K562 (cell line): ENCODE results near the gene CTNNA3. TPM values are rescaled to one million over a fixed set of nuclear protein-coding genes. Genes with fewer than 3 reads are reported as not detected.

Experiments
- ATAC-seq: fragments of 200-7000 bp; cut with Tn5 transposase; 3 replicates; pipeline ENCODE4 v1.9.1; 2020; ENCODE audit warnings: moderate library complexity
- BruUV-seq: library from RNA; stranded (reverse); fragments of 400-500 nt; replicated peaks from 2 replicates; lab custom pipeline; 2021; lab: Mats Ljungman, UMichigan
- CTCF ChIA-PET: fragments of 300-600 bp; formaldehyde crosslinking; extraction: SDS; loops from one replicate; lab custom pipeline; 2021; ENCODE audit warnings: low intra/inter-chr PET ratio; lab: Yijun Ruan, JAX
- POLR2A ChIA-PET: fragments of 300-600, 350-650 bp; sonication (Branson Sonifier 250); formaldehyde crosslinking; extraction: SDS; loops from one replicate; lab custom pipeline; 2021; ENCODE audit warnings: antibody characterized with exemption, inconsistent platforms; lab: Yijun Ruan, JAX
- DNase-seq, 4 experiments: peaks; one replicate each; pipeline versions ENCODE4 v3.0.0 to v3.0.0-alpha.2; 2011 to 2018; ENCODE audit warnings: low spot score in 3 of 4, mixed read lengths in 3 of 4; ENCODE audit errors: extremely low read depth in 1 of 4
- FAIRE-seq: peaks from 2 replicates; lab custom pipeline; 2011; peaks lifted over from hg19 to GRCh38; lab: Jason Lieb, UNC
- H2AFZ ChIP-seq: 2 replicates; pipeline ENCODE4 v1.6.0; 2011; ENCODE audit warnings: low read depth, low read length, control low read depth, inconsistent platforms
- H3K27ac ChIP-seq: fragments of 200-600 bp; 3 replicates; pipeline ENCODE4 v1.8.0; 2011; ENCODE audit warnings: low read depth, mild to moderate bottlenecking, control low read depth, inconsistent platforms, low read length, moderate library complexity, mixed read lengths; ENCODE audit errors: extremely low read depth
- H3K27me3 ChIP-seq, 2 experiments: fragments of 300-600 bp in 1 of 2; 2 replicates in 1 of 2; 3 replicates in 1 of 2; pipeline versions ENCODE4 v1.6.0 to v1.8.0; 2011; ENCODE audit warnings: inconsistent platforms in 2 of 2, low read length in 2 of 2, mild to moderate bottlenecking in 1 of 2, mixed read lengths in 1 of 2, moderate library complexity in 1 of 2; ENCODE audit not compliant: control insufficient read depth in 2 of 2, insufficient read depth in 2 of 2
- H3K36me3 ChIP-seq: fragments of 300-600 bp; 3 replicates; pipeline ENCODE4 v1.8.0; 2011; ENCODE audit warnings: mild to moderate bottlenecking, low read length, inconsistent platforms; ENCODE audit not compliant: control insufficient read depth, insufficient read depth
- H3K4me1 ChIP-seq, 2 experiments: fragments of 200-600 bp in 1 of 2; replicated peaks in 1 of 2; 2 replicates in 1 of 2; 3 replicates in 1 of 2; pipeline versions ENCODE4 v1.5.1 to v1.8.0; 2011; ENCODE audit warnings: inconsistent platforms in 2 of 2, low read length in 2 of 2, mild to moderate bottlenecking in 1 of 2, mixed read lengths in 1 of 2, moderate library complexity in 1 of 2; ENCODE audit not compliant: control insufficient read depth in 2 of 2, insufficient read depth in 2 of 2
- H3K4me2 ChIP-seq: 2 replicates; pipeline ENCODE4 v1.6.1; 2011; ENCODE audit warnings: low read length, control low read depth, inconsistent platforms, mixed read lengths; ENCODE audit not compliant: insufficient read depth
- H3K4me3 ChIP-seq: fragments of 200-600 bp; sonication (generic), shearing (Covaris generic); 2 replicates; pipeline ENCODE4 v1.5.1; 2016; ENCODE audit warnings: control low read depth, inconsistent platforms
- H3K79me2 ChIP-seq: fragments of 200-600 bp; 3 replicates; pipeline ENCODE4 v1.8.0; 2011; ENCODE audit warnings: low read length, inconsistent platforms; ENCODE audit not compliant: control insufficient read depth, insufficient read depth
- H3K9ac ChIP-seq, 2 experiments: 2 replicates each; pipeline versions ENCODE4 v1.6.0 to v1.6.1; 2011; ENCODE audit warnings: low read depth in 2 of 2, low read length in 2 of 2, control low read depth in 1 of 2, inconsistent platforms in 1 of 2, mild to moderate bottlenecking in 1 of 2, mixed read lengths in 1 of 2; ENCODE audit not compliant: insufficient read depth in 1 of 2
- H3K9me1 ChIP-seq: one replicate; pipeline ENCODE4 v1.6.0; 2011; ENCODE audit warnings: inconsistent platforms, mild to moderate bottlenecking, low read length, moderate library complexity; ENCODE audit not compliant: control insufficient read depth, insufficient read depth
- H3K9me3 ChIP-seq: replicated peaks from 2 replicates; pipeline ENCODE4 v1.5.1; 2011; ENCODE audit warnings: low read depth, low read length, inconsistent platforms; ENCODE audit not compliant: control insufficient read depth, insufficient read depth
- H4K20me1 ChIP-seq: replicated peaks from 2 replicates; pipeline ENCODE4 v1.6.1; 2011; ENCODE audit warnings: low read length, inconsistent platforms, mixed read lengths; ENCODE audit not compliant: control insufficient read depth, insufficient read depth
- ELK3 ChIP-seq: fragments of 450-650 bp; formaldehyde crosslinking; IDR thresholded peaks from 2 replicates; pipeline ENCODE4 v1.4.0; 2020; ENCODE audit warnings: mild to moderate bottlenecking
- HOXB6 ChIP-seq: fragments of 250-450 bp; sonication (Bioruptor Pico); IDR thresholded peaks from 2 replicates; pipeline ENCODE4 v1.5.1; 2022; ENCODE audit warnings: mild to moderate bottlenecking, borderline replicate concordance
- KLF16 ChIP-seq: IDR thresholded peaks from 2 replicates; pipeline ENCODE4 v1.6.1; 2016; ENCODE audit warnings: antibody characterized with exemption
- MXI1 ChIP-seq: IDR thresholded peaks from 2 replicates; pipeline ENCODE4 v1.6.1; 2011; ENCODE audit warnings: low read depth, mild to moderate bottlenecking, improper control_type of control experiment, low read length
- NFE2 ChIP-seq: IDR thresholded peaks from 2 replicates; pipeline ENCODE4 v1.6.1; 2014; ENCODE audit warnings: antibody characterized with exemption, low read depth
- NUFIP1 ChIP-seq: fragments of 450-650 bp; IDR thresholded peaks from 2 replicates; pipeline ENCODE4 v1.6.1; 2018; ENCODE audit not compliant: partially characterized antibody
- POLR2B ChIP-seq: fragments of 450-650 bp; IDR thresholded peaks from 2 replicates; pipeline ENCODE4 v1.6.1; 2018; ENCODE audit warnings: low read depth; ENCODE audit not compliant: partially characterized antibody
- RB1 ChIP-seq: fragments of 450-650 bp; IDR thresholded peaks from 2 replicates; pipeline ENCODE4 v1.6.1; 2017; ENCODE audit warnings: low read depth, mild to moderate bottlenecking
- RFX7 ChIP-seq: fragments of 250-450 bp; sonication (Bioruptor Pico); IDR thresholded peaks from 2 replicates; pipeline ENCODE4 v1.5.1; 2021; ENCODE audit warnings: mild to moderate bottlenecking
- SNIP1 ChIP-seq: fragments of 450-650 bp; IDR thresholded peaks from 2 replicates; pipeline ENCODE4 v1.7.1; 2017; ENCODE audit warnings: low read depth, mild to moderate bottlenecking
- TAF1 ChIP-seq: IDR thresholded peaks from 2 replicates; pipeline ENCODE4 v1.6.1; 2011; ENCODE audit warnings: mild to moderate bottlenecking, low read length, moderate library complexity; ENCODE audit not compliant: insufficient read depth, control insufficient read depth, severe bottlenecking; ENCODE audit errors: extremely low read depth
- XRCC5 ChIP-seq: fragments of 200-400 bp; formaldehyde crosslinking; IDR thresholded peaks from 2 replicates; pipeline ENCODE4 v1.6.1; 2017; ENCODE audit warnings: low read depth, mild to moderate bottlenecking, low read length
- ZNF584 ChIP-seq: fragments of 200-800 bp; sonication (Bioruptor generic); IDR thresholded peaks from 2 replicates; pipeline ENCODE4 v1.6.1; 2016; ENCODE audit warnings: low read depth, mild to moderate bottlenecking, missing genetic modification characterization, missing compliant biosample characterization
- ZNF655 ChIP-seq: fragments of 250-450 bp; sonication (Bioruptor Pico); IDR thresholded peaks from 2 replicates; pipeline ENCODE4 v1.5.0; 2021
- WGBS: fragments of 100-300 bp; shearing (Covaris generic); methylation state at CpG from one replicate; pipeline ENCODE4 v1.1.6; 2016; ENCODE audit warnings: low coverage, mixed read lengths; ENCODE audit not compliant: insufficient coverage; ENCODE audit errors: missing lambda C conversion rate; 5-methylcytosine and 5-hydroxymethylcytosine counted together
- in situ Hi-C: fragments of 300-500 bp; cut with MboI; formaldehyde crosslinking; loops from 4 replicates; pipeline ENCODE4 v1.15.0; 2018; ENCODE audit warnings: inconsistent platforms, mixed read lengths
- intact Hi-C: fragments of 100-400 bp; cut with micrococcal nuclease; formaldehyde crosslinking; loops from 2 replicates; pipeline ENCODE4 v1.14.2; 2022
- polyA plus RNA-seq, 8 experiments: library from polyadenylated mRNA; depleted of rRNA in 4 of 8; stranded (reverse) in 5 of 8; unstranded in 3 of 8; fragments of >200 nt; fragmentation: Nextera tagmentation in 2 of 8; fragmentation: Illumina TruSeq in 1 of 8; extraction: Ambion mirVana in 2 of 8; extraction: Trizol in 1 of 8; gene quantifications; 2 replicates each; pipeline versions ENCODE4 v1.2.1 to v1.2.3, GENCODE V29; 2011 to 2014; ENCODE audit warnings: inconsistent platforms in 1 of 8, missing spikeins in 1 of 8
- total RNA-seq, 7 experiments: library from RNA; depleted of rRNA in 6 of 7; stranded (reverse); fragments of >200 nt in 6 of 7; fragmentation: Illumina TruSeq in 2 of 7; extraction: Trizol in 2 of 7; gene quantifications; 2 replicates each; pipeline versions ENCODE4 v1.2.1 to v1.2.3, GENCODE V29; 2011 to 2021; ENCODE audit warnings: low replicate concordance in 1 of 7

CTNNA3 gene
- total and polyA plus RNA-seq, 9 of the 15 experiments (the other 6 are each of a cell fraction or from before 2014, with no cell fraction given), result 0.04 TPM; not detected in 8

GRCh38 chr10:66772548-66773471 is 923.2 kb downstream of the CTNNA3 start (continued):
- TF ChIP-seq ZNF655 (no peak), XRCC5 (no peak)
- TF ChIP-seq, all 486 proteins: peak for 0

- Histone ChIP-seq H3K9me1 (no peaks in the 10 kb centered on the region), H3K9ac (no peak overlapping the region), H3K27ac (no peak overlapping the region), H3K79me2 (no peaks in the 10 kb centered on the region), H3K27me3 (no peaks in the 10 kb centered on the region), H3K36me3 (no peaks in the 10 kb centered on the region), H2AFZ (no peak overlapping the region), H3K4me2 (no peak overlapping the region), H4K20me1 (no peaks in the 10 kb centered on the region), H3K4me3 (no peak overlapping the region), H3K9me3 (no peaks in the 10 kb centered on the region), H3K4me1 (no peaks in the 10 kb centered on the region)
- in situ Hi-C loops, result no loop called here
- DNase-seq (no peak), FAIRE-seq (no peak), ATAC-seq (no peak)
- intact Hi-C loops, result no loop called here
- POLR2A ChIA-PET, result no interaction called here
- CTCF ChIA-PET, result no interaction called here
- WGBS, result 0% methylated on average over 2 of the region's 2 CpGs
- BruUV-seq, result no TSS peak
- TF ChIP-seq KLF16, result no peak
- TF ChIP-seq MXI1, result no peak
- no peak for TF ChIP-seq ZNF584 (CRISPR knock-in tag)
- no peak for TF ChIP-seq NFE2
- no peak for TF ChIP-seq RB1
- TF ChIP-seq ELK3 (CRISPR knock-in tag), result no peak
- TF ChIP-seq POLR2B, result no peak
- no peak for TF ChIP-seq TAF1
- TF ChIP-seq SNIP1, result no peak
- no peak for TF ChIP-seq RFX7
- no peak for TF ChIP-seq HOXB6
- no peak for TF ChIP-seq NUFIP1
Observed at GRCh38 chr10:66767707-66768106, 928.3 kb downstream of the CTNNA3 start.
